ENCODE measurements around the gene RAB11FIP3. TPM values are rescaled to one million over a fixed set of nuclear protein-coding genes. Genes with fewer than 3 reads are reported as not detected.
A peak's percentile ranks its signal among the peaks of the same experiment; 100 is the strongest.

The RAB11FIP3 gene
- total and polyA plus RNA-seq, 12 donors: 12.7 to 63.4 (median 40.8) TPM

DNA sequence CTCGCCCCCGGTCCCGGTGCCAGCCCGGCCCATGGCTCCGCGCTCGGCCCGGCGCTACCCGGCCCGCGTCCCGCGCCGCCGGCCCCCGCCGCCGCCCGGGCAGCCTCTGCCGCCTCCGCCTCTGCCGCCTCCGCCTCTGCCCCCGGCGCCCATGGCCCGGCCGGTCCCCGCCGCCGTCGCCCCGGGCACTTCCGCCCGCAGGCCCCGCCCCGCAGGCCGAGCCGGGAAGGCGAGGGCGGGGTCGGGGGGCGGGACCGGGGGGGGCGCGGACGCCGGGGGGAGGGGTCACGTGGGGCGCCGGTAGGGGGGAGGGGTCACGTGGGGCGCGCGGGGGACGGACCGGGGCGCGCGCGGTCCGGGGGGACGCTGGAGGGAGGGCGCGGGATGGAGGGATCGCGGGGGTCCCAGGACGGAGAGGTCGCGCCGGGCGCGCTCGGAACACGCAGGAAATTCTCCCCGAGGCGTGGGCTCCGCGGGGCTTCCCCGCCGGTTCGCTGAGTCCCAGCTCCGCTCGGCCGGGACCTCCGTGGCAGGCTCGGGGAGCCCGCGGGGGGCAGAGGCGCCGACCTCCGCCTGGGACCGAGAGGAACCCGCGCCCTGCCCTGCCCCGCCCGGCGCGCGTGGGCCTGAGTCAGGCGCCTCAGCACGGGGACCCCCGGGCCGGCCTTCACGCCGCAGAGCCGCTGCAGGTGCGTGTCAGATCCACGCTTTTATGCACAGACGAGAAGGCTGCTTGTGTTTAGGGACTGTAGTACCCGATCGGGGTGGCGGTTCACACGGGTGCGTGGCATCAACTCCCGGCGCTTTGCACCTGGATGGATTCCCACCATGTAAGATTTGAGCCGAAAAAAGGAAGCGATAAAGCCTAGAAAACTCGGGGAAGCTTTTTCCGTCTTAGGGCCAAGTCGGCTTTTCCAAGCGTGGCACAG lies 43.4 kb upstream of the RAB11FIP3 start, which contains the start of gene PGAP6:
PGAP6 (minus strand) TSS at position 190 of the 929 bp plus-strand sequence; CDS start at position 33, 157 bp downstream.
- TF ChIP-seq, protein P1, sequence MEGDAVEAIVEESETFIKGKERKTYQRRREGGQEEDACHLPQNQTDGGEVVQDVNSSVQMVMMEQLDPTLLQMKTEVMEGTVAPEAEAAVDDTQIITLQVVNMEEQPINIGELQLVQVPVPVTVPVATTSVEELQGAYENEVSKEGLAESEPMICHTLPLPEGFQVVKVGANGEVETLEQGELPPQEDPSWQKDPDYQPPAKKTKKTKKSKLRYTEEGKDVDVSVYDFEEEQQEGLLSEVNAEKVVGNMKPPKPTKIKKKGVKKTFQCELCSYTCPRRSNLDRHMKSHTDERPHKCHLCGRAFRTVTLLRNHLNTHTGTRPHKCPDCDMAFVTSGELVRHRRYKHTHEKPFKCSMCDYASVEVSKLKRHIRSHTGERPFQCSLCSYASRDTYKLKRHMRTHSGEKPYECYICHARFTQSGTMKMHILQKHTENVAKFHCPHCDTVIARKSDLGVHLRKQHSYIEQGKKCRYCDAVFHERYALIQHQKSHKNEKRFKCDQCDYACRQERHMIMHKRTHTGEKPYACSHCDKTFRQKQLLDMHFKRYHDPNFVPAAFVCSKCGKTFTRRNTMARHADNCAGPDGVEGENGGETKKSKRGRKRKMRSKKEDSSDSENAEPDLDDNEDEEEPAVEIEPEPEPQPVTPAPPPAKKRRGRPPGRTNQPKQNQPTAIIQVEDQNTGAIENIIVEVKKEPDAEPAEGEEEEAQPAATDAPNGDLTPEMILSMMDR (IDR thresholded peaks at IDR 0.05): no peak
- TF ChIP-seq POLR2A (IDR thresholded peaks at IDR 0.05): peak in 1 of 2 donors; percentile 27
- Histone ChIP-seq H3K27me3 (no peaks in the 10 kb centered on the region), H3K4me3 (peak within 1 kb of the TSS; percentile 18 to 96 (median 82)), H3K36me3 (replicated peaks in 1 of 2) (peaks cover 0 to 5% of the 10 kb centered on the region in 2 donors), H3K4me1 (replicated peaks in 1 of 2) (peaks cover 15 to 36% of the 10 kb centered on the region in 2 donors), H3K9me3 (replicated peaks in 1 of 3) (no peaks in the 10 kb centered on the region), H3K27ac (peak within 1 kb of the TSS in 4 of 5 donors; percentile 35 to 86 (median 72))
- WGBS, 4 donors: 0 to 1% (median 1%) methylated on average over 6 to 123 of the region's 123 CpGs
- intact Hi-C loops (cut with DNase I): no loop called here
- peak in 6 of 7 donors; percentile 57 to 76 (median 68) for DNase-seq

DNA sequence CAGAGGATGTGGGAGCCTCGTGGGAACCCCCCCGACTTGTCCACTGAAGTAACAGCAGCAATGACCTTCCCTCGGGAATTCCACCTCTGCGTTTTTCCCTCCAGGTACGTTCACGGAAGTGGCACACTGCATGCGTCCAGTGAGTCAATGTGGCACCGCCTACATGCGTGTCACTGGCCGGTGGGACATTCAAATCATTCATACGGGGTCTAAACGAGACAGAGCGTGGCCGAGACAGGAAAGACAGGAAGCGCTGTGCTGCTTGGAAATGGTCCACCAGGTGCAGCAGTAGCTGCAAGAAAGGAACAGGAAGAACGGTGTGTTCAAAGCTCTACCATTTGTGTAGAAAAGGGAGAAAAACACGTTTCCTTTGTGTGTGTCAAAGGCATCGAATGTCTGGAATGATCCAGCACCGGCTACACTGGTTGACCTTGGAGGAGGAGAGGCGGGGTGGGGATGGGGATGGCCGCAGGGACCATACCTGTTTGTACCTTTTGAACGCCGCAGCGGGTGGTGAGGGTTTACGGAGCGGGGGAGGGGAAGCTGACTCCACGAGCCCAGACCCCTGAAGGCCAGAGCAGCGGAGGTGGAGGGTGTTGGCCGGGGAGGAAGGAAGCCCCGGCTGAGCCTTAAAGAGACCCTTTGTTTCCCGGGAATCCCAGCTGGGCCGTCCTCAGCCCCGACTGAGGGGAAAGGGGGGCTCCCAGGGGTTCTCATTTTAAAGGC lies 42.0 kb upstream of the RAB11FIP3 start:
- Histone ChIP-seq H3K4me3 (peak overlapping the region in 2 of 4 donors; percentile 92 to 96), H3K36me3 (replicated peaks in 1 of 2) (no peaks in the 10 kb centered on the region), H3K9me3 (replicated peaks in 1 of 3) (no peaks in the 10 kb centered on the region), H3K27ac (peak overlapping the region; percentile 29 to 88 (median 35)), H3K4me1 (replicated peaks in 1 of 2) (peaks cover 26 to 41% of the 10 kb centered on the region in 2 donors), H3K27me3 (no peaks in the 10 kb centered on the region)
- TF ChIP-seq, protein P1 (IDR thresholded peaks at IDR 0.05): no peak
- TF ChIP-seq POLR2A (IDR thresholded peaks at IDR 0.05): no peak
- WGBS, 4 donors: 10 to 29% (median 22%) methylated on average over 26 to 33 of the region's 33 CpGs
- intact Hi-C loops (cut with DNase I): no loop called here
- peak in 6 of 7 donors; percentile 56 to 82 (median 66) for DNase-seq

DNA sequence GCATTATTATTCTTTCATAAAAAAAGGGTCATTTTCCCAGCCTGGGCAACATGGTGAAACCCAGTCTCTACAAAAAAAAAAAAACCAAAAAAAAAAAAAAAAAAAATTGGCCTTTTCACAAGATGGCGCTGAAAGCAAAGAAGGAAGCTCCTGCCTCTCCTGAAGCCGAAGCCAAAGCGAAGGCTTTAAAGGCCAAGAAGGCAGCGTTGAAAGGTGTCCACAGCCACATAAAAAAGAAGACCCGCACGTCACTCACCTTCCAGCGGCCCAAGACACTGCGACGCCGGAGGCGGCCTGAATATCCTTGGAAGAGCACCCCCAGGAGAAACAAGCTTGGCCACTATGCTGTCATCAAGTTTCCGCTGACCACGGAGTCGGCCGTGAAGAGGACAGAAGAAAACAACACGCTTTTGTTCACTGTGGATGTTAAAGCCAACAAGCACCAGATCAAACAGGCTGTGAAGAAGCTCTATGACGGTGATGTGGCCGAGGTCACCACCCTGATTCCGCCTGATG lies 38.8 kb upstream of the RAB11FIP3 start:
- 52 to 77% (median 72%) methylated on average over 19 of the region's 19 CpGs for WGBS, 4 donors
- H3K36me3 ChIP-seq (replicated peaks in 1 of 2): no peaks in the 10 kb centered on the region
- H3K4me1 ChIP-seq (replicated peaks in 1 of 2): peaks cover 23 to 31% of the 10 kb centered on the region in 2 donors
- no peak for TF ChIP-seq POLR2A (IDR thresholded peaks at IDR 0.05)
- TF ChIP-seq, protein P1 (IDR thresholded peaks at IDR 0.05): no peak
- no peaks in the 10 kb centered on the region for H3K27me3 ChIP-seq
- H3K4me3 ChIP-seq: no peak overlapping the region
- DNase-seq: peak in 1 of 7 donors; percentile 43
- H3K27ac ChIP-seq: peak overlapping the region in 2 of 5 donors; percentile 43 to 62
- intact Hi-C loops (cut with DNase I): no loop called here
- no peaks in the 10 kb centered on the region for H3K9me3 ChIP-seq (replicated peaks in 1 of 3)

All from adrenal gland (tissue), 12 donors.